ENCODE measurements around the gene IDH1. TPM values are rescaled to one million over a fixed set of nuclear protein-coding genes. Genes with fewer than 3 reads are reported as not detected.

IDH1 gene
- total RNA-seq, 1 experiment from 2014 or later, result 73.6 TPM

DNA sequence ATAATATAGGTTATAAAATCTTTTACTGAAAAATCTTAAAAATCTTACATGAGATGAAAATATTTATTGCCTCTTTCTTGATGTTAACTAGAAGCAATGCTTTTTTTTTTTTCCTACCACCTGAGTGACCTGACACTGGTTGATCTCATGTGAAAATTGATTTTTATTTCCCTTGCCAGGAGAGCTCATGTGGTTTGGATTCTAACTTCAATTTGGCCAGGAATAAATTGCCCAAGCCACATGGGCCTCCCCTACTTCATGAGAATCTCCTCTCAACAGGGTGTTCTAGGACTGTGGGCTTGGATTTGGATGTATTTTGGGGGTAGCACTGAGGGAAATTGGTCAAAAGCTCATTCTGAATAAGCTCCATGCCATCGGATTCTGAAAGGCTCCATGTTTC, 20.1 kb downstream of the IDH1 start:
- peaks cover 7% of the 10 kb centered on the region for H3K9me3 ChIP-seq (ENCODE audit: low read length)
- ChIA-PET CTCF (no interaction called here), POLR2A (ENCODE audit: unreplicated experiment) (no interaction called here)
- ATAC-seq (no peak), DNase-seq (no peak)
- H3K4me3 ChIP-seq (ENCODE audit: low read length), result no peak overlapping the region
- no peaks in the 10 kb centered on the region for H4K20me1 ChIP-seq (ENCODE audit: low read length)
- BruUV-seq (replicated peaks), result no TSS peak
- H2AFZ ChIP-seq (ENCODE audit: low read length), result no peak overlapping the region
- H3K4me1 ChIP-seq (ENCODE audit: insufficient read depth, low read length), result no peaks in the 10 kb centered on the region
- intact Hi-C loops (cut with micrococcal nuclease), result no loop called here
- H3K4me2 ChIP-seq (ENCODE audit: low read length), result no peak overlapping the region
- no peaks in the 10 kb centered on the region for H3K27me3 ChIP-seq (ENCODE audit: low read length)
- peaks cover 13% of the 10 kb centered on the region for H3K36me3 ChIP-seq (ENCODE audit: low read depth, low read length)
- H3K9me2 ChIP-seq (replicated peaks; ENCODE audit: low read length), result no peaks in the 10 kb centered on the region
- TF ChIP-seq, protein P1, sequence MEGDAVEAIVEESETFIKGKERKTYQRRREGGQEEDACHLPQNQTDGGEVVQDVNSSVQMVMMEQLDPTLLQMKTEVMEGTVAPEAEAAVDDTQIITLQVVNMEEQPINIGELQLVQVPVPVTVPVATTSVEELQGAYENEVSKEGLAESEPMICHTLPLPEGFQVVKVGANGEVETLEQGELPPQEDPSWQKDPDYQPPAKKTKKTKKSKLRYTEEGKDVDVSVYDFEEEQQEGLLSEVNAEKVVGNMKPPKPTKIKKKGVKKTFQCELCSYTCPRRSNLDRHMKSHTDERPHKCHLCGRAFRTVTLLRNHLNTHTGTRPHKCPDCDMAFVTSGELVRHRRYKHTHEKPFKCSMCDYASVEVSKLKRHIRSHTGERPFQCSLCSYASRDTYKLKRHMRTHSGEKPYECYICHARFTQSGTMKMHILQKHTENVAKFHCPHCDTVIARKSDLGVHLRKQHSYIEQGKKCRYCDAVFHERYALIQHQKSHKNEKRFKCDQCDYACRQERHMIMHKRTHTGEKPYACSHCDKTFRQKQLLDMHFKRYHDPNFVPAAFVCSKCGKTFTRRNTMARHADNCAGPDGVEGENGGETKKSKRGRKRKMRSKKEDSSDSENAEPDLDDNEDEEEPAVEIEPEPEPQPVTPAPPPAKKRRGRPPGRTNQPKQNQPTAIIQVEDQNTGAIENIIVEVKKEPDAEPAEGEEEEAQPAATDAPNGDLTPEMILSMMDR (conservative IDR thresholded peaks at IDR 0.05; ENCODE audit: low read depth, low read length), result no peak
- TF ChIP-seq EZH2 (IDR thresholded peaks at IDR 0.05; ENCODE audit: low read length, unreplicated experiment) (no peak), EZH2phosphoT487 (IDR thresholded peaks at IDR 0.05; ENCODE audit: borderline replicate concordance, low read length) (no peak)
- H3K79me2 ChIP-seq (ENCODE audit: low read length), result no peaks in the 10 kb centered on the region
- H3K9ac ChIP-seq (ENCODE audit: low read length), result no peak overlapping the region
- no peaks in the 10 kb centered on the region for H3F3A ChIP-seq (ENCODE audit: low read length, unreplicated experiment)
- no peak overlapping the region for H3K27ac ChIP-seq (ENCODE audit: low read length)

GRCh38 chr2:208228476-208228875, 26.4 kb downstream of the IDH1 start:
- H3K27me3 ChIP-seq (ENCODE audit: low read length), result no peaks in the 10 kb centered on the region
- no TSS peak for BruUV-seq (replicated peaks)
- H3K79me2 ChIP-seq (ENCODE audit: low read length), result no peaks in the 10 kb centered on the region
- no peak for ATAC-seq
- CTCF ChIA-PET, result interaction anchor here (0.6 to 0.7 kb wide), 2 partner anchors 25 to 40 kb away, joined by 3 to 4 read pairs; no protein-coding TSS in a partner anchor
- H3F3A ChIP-seq (ENCODE audit: low read length, unreplicated experiment), result no peaks in the 10 kb centered on the region
- no peak overlapping the region for H3K27ac ChIP-seq (ENCODE audit: low read length)
- H4K20me1 ChIP-seq (ENCODE audit: low read length), result no peaks in the 10 kb centered on the region
- DNase-seq, result no peak
- H3K4me1 ChIP-seq (ENCODE audit: insufficient read depth, low read length), result peaks cover 11% of the 10 kb centered on the region
- H3K9me3 ChIP-seq (ENCODE audit: low read length), result peaks cover 7% of the 10 kb centered on the region
- intact Hi-C loops (cut with micrococcal nuclease), result no loop called here
- peaks cover 2% of the 10 kb centered on the region; the same call in 1 of the 2 replicates for H3K36me3 ChIP-seq (ENCODE audit: low read depth, low read length)
- no peaks in the 10 kb centered on the region for H3K9me2 ChIP-seq (replicated peaks; ENCODE audit: low read length)
- H3K4me3 ChIP-seq (ENCODE audit: low read length), result no peak overlapping the region
- H3K9ac ChIP-seq (ENCODE audit: low read length), result no peak overlapping the region
- no peak overlapping the region for H2AFZ ChIP-seq (ENCODE audit: low read length)
- POLR2A ChIA-PET (ENCODE audit: unreplicated experiment), result no interaction called here
- TF ChIP-seq EZH2phosphoT487 (IDR thresholded peaks at IDR 0.05; ENCODE audit: borderline replicate concordance, low read length), result no peak
- TF ChIP-seq, protein P1 (conservative IDR thresholded peaks at IDR 0.05; ENCODE audit: low read depth, low read length), result no peak
- TF ChIP-seq EZH2 (IDR thresholded peaks at IDR 0.05; ENCODE audit: low read length, unreplicated experiment), result no peak
- H3K4me2 ChIP-seq (ENCODE audit: low read length), result no peak overlapping the region

GRCh38 chr2:208227581-208228232, 27.2 kb downstream of the IDH1 start:
- no peaks in the 10 kb centered on the region for H3K9me2 ChIP-seq (replicated peaks; ENCODE audit: low read length)
- H3K9me3 ChIP-seq (ENCODE audit: low read length), result peaks cover 7% of the 10 kb centered on the region
- ChIA-PET CTCF (no interaction called here), POLR2A (ENCODE audit: unreplicated experiment) (no interaction called here)
- no peak overlapping the region for H2AFZ ChIP-seq (ENCODE audit: low read length)
- H3K36me3 ChIP-seq (ENCODE audit: low read depth, low read length), result peaks cover 2% of the 10 kb centered on the region; the same call in 1 of the 2 replicates
- intact Hi-C loops (cut with micrococcal nuclease), result no loop called here
- H3K27ac ChIP-seq (ENCODE audit: low read length), result no peak overlapping the region
- H4K20me1 ChIP-seq (ENCODE audit: low read length), result no peaks in the 10 kb centered on the region
- H3K27me3 ChIP-seq (ENCODE audit: low read length), result no peaks in the 10 kb centered on the region
- H3K79me2 ChIP-seq (ENCODE audit: low read length), result no peaks in the 10 kb centered on the region
- DNase-seq (no peak), ATAC-seq (no peak)
- H3K4me1 ChIP-seq (ENCODE audit: insufficient read depth, low read length), result peaks cover 11% of the 10 kb centered on the region
- no peak overlapping the region for H3K4me2 ChIP-seq (ENCODE audit: low read length)
- no TSS peak for BruUV-seq (replicated peaks)
- no peak overlapping the region for H3K9ac ChIP-seq (ENCODE audit: low read length)
- no peak overlapping the region for H3K4me3 ChIP-seq (ENCODE audit: low read length)
- H3F3A ChIP-seq (ENCODE audit: low read length, unreplicated experiment), result no peaks in the 10 kb centered on the region
- TF ChIP-seq EZH2 (IDR thresholded peaks at IDR 0.05; ENCODE audit: low read length, unreplicated experiment) (no peak), EZH2phosphoT487 (IDR thresholded peaks at IDR 0.05; ENCODE audit: borderline replicate concordance, low read length) (no peak)
- TF ChIP-seq, protein P1 (conservative IDR thresholded peaks at IDR 0.05; ENCODE audit: low read depth, low read length), result no peak
